ENCODE measurements around the gene HDAC4. TPM values are rescaled to one million over a fixed set of nuclear protein-coding genes. Genes with fewer than 3 reads are reported as not detected.

Gene HDAC4
- total RNA-seq, 1 donor from 2014 or later = 11.8 TPM

DNA sequence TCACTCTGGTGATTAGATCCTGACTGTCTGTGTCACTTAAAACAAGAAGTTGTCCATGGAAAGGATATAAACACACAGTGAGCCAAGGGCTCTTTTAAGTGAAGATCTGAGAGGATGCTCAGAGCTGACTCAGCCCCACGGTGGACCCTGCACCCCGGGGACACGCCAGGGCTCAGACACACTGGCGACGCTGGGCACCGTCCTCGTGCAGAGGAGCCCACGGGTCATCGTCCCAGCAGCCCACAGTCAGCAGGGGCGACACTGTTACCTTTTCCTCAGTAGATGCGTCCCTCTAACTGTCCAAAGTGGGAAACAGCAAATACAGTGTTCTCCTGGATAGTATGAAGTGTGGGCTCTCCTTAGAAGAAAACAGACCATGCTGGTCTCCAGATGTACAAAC is 225.6 kb downstream of the HDAC4 start:
- H3K27ac ChIP-seq (ENCODE audit: low read depth, low read length) = no peak overlapping the region
- Mint-ChIP-seq H3K36me3 (ENCODE audit: low read depth, unreplicated experiment) (peaks cover 34% of the 10 kb centered on the region), H3K4me3 (ENCODE audit: unreplicated experiment) (no peak overlapping the region), H3K4me1 (ENCODE audit: low read depth, unreplicated experiment) (no peaks in the 10 kb centered on the region), H3K27me3 (ENCODE audit: low read depth, unreplicated experiment) (no peaks in the 10 kb centered on the region), H3K9me3 (ENCODE audit: unreplicated experiment) (peaks cover 24% of the 10 kb centered on the region), H3K27ac (ENCODE audit: unreplicated experiment) (no peak overlapping the region)
- H3K9ac ChIP-seq (ENCODE audit: low read length) = no peak overlapping the region
- DNase-seq (ENCODE audit: low read depth) (no peak), FAIRE-seq (no peak)
- H4K20me1 ChIP-seq (ENCODE audit: insufficient read depth, low read length) = no peaks in the 10 kb centered on the region
- TF ChIP-seq, protein P1, sequence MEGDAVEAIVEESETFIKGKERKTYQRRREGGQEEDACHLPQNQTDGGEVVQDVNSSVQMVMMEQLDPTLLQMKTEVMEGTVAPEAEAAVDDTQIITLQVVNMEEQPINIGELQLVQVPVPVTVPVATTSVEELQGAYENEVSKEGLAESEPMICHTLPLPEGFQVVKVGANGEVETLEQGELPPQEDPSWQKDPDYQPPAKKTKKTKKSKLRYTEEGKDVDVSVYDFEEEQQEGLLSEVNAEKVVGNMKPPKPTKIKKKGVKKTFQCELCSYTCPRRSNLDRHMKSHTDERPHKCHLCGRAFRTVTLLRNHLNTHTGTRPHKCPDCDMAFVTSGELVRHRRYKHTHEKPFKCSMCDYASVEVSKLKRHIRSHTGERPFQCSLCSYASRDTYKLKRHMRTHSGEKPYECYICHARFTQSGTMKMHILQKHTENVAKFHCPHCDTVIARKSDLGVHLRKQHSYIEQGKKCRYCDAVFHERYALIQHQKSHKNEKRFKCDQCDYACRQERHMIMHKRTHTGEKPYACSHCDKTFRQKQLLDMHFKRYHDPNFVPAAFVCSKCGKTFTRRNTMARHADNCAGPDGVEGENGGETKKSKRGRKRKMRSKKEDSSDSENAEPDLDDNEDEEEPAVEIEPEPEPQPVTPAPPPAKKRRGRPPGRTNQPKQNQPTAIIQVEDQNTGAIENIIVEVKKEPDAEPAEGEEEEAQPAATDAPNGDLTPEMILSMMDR (IDR thresholded peaks at IDR 0.05; ENCODE audit: insufficient read depth, low read depth, low read length) = no peak
- no peak for TF ChIP-seq EZH2 (IDR thresholded peaks at IDR 0.05; ENCODE audit: insufficient read depth, low read length)
- H3K27me3 ChIP-seq (ENCODE audit: insufficient read depth, low read length) = no peaks in the 10 kb centered on the region
- no peak overlapping the region for H3K4me3 ChIP-seq (ENCODE audit: insufficient read depth, low read depth, low read length)
- no peak overlapping the region for H3K4me2 ChIP-seq (ENCODE audit: low read length)
- H2AFZ ChIP-seq (ENCODE audit: low read depth, low read length) = no peak overlapping the region
- no peaks in the 10 kb centered on the region for H3K79me2 ChIP-seq (ENCODE audit: insufficient read depth, low read length)
- no peaks in the 10 kb centered on the region for H3K36me3 ChIP-seq (ENCODE audit: insufficient read depth, low read length)
- H3K9me3 ChIP-seq (ENCODE audit: insufficient read depth, low read depth, low read length) = no peaks in the 10 kb centered on the region
- H3K4me1 ChIP-seq (ENCODE audit: insufficient read depth, low read length) = no peaks in the 10 kb centered on the region

DNA sequence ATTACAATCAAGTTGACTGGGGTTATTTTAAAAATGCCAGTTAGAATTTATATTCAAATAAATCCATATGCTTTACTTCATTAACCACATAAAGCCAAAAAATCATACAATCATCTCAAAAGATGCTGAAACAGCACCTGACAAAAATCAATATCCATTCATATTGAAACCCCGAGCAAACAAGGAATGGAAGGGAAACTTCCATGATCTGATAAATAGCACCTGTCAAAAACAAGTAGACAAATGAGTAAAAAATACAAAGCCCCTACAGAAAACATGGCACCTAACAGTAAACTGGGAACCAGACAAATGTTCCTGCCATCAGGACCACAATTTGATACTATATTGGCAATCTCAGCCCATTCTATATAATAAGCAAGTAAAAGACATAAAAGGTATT is 227.5 kb downstream of the HDAC4 start:
- Histone ChIP-seq H3K27ac (ENCODE audit: low read depth, low read length) (no peak overlapping the region), H3K36me3 (ENCODE audit: insufficient read depth, low read length) (no peaks in the 10 kb centered on the region), H3K79me2 (ENCODE audit: insufficient read depth, low read length) (no peaks in the 10 kb centered on the region), H3K4me2 (ENCODE audit: low read length) (no peak overlapping the region), H4K20me1 (ENCODE audit: insufficient read depth, low read length) (no peaks in the 10 kb centered on the region), H2AFZ (ENCODE audit: low read depth, low read length) (no peak overlapping the region), H3K4me1 (ENCODE audit: insufficient read depth, low read length) (no peaks in the 10 kb centered on the region), H3K9me3 (ENCODE audit: insufficient read depth, low read depth, low read length) (no peaks in the 10 kb centered on the region), H3K9ac (ENCODE audit: low read length) (no peak overlapping the region), H3K4me3 (ENCODE audit: insufficient read depth, low read depth, low read length) (no peak overlapping the region), H3K27me3 (ENCODE audit: insufficient read depth, low read length) (no peaks in the 10 kb centered on the region)
- Mint-ChIP-seq H3K36me3 (ENCODE audit: low read depth, unreplicated experiment) (peaks cover 28% of the 10 kb centered on the region), H3K27ac (ENCODE audit: unreplicated experiment) (no peak overlapping the region), H3K9me3 (ENCODE audit: unreplicated experiment) (peaks cover 24% of the 10 kb centered on the region), H3K27me3 (ENCODE audit: low read depth, unreplicated experiment) (no peaks in the 10 kb centered on the region), H3K4me3 (ENCODE audit: unreplicated experiment) (no peak overlapping the region), H3K4me1 (ENCODE audit: low read depth, unreplicated experiment) (no peaks in the 10 kb centered on the region)
- no peak for DNase-seq (ENCODE audit: low read depth)
- no peak for TF ChIP-seq EZH2 (IDR thresholded peaks at IDR 0.05; ENCODE audit: insufficient read depth, low read length)
- TF ChIP-seq, protein P1 (IDR thresholded peaks at IDR 0.05; ENCODE audit: insufficient read depth, low read depth, low read length) = no peak
- no peak for FAIRE-seq

DNA sequence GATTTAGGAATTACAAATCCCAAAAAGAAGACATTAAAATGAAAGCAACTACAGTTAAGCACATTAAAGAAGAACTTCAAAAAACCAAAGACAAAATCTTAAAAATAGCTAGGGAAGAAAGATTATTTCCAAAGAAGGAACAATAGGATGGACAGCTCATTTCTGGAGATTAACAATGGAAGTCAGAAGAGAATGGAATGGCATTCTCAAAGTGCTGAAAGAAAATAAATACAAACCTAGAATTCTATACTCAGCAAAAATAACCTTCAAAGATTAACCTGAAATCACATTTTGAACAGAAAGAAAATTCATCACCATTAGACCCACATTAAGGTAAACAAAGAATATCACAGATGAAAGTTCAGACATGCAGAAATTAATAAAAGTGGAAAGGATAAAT is 229.2 kb downstream of the HDAC4 start:
- Mint-ChIP-seq H3K27ac (ENCODE audit: unreplicated experiment) (no peak overlapping the region), H3K27me3 (ENCODE audit: low read depth, unreplicated experiment) (peaks cover under 1% of the 10 kb centered on the region), H3K9me3 (ENCODE audit: unreplicated experiment) (peaks cover 24% of the 10 kb centered on the region), H3K4me3 (ENCODE audit: unreplicated experiment) (no peak overlapping the region), H3K36me3 (ENCODE audit: low read depth, unreplicated experiment) (peaks cover 18% of the 10 kb centered on the region), H3K4me1 (ENCODE audit: low read depth, unreplicated experiment) (no peaks in the 10 kb centered on the region)
- H3K4me1 ChIP-seq (ENCODE audit: insufficient read depth, low read length) = no peaks in the 10 kb centered on the region
- H3K27ac ChIP-seq (ENCODE audit: low read depth, low read length) = no peak overlapping the region
- H3K9ac ChIP-seq (ENCODE audit: low read length) = no peak overlapping the region
- H3K4me3 ChIP-seq (ENCODE audit: insufficient read depth, low read depth, low read length) = no peak overlapping the region
- H2AFZ ChIP-seq (ENCODE audit: low read depth, low read length) = no peak overlapping the region
- H3K36me3 ChIP-seq (ENCODE audit: insufficient read depth, low read length) = no peaks in the 10 kb centered on the region
- no peaks in the 10 kb centered on the region for H4K20me1 ChIP-seq (ENCODE audit: insufficient read depth, low read length)
- TF ChIP-seq, protein P1 (IDR thresholded peaks at IDR 0.05; ENCODE audit: insufficient read depth, low read depth, low read length) = no peak
- no peak for TF ChIP-seq EZH2 (IDR thresholded peaks at IDR 0.05; ENCODE audit: insufficient read depth, low read length)
- H3K27me3 ChIP-seq (ENCODE audit: insufficient read depth, low read length) = no peaks in the 10 kb centered on the region
- FAIRE-seq = no peak
- no peak for DNase-seq (ENCODE audit: low read depth)
- H3K9me3 ChIP-seq (ENCODE audit: insufficient read depth, low read depth, low read length) = no peaks in the 10 kb centered on the region
- H3K79me2 ChIP-seq (ENCODE audit: insufficient read depth, low read length) = no peaks in the 10 kb centered on the region
- no peak overlapping the region for H3K4me2 ChIP-seq (ENCODE audit: low read length)
